ENCODE results near the gene CHRND.

CHRND gene

GRCh38 chr2:232488097-232488711 lies 37.8 kb upstream of the CHRND start:
- no peak for DNase-seq (ENCODE audit: low spot score)

GRCh38 chr2:232488721-232489300 lies 37.1 kb upstream of the CHRND start:
- no peak for DNase-seq (ENCODE audit: low spot score)

GRCh38 chr2:232489516-232490220 lies 36.3 kb upstream of the CHRND start:
- DNase-seq (ENCODE audit: low spot score), result no peak

GRCh38 chr2:232490221-232491138 lies 35.5 kb upstream of the CHRND start:
- no peak for DNase-seq (ENCODE audit: low spot score)

GRCh38 chr2:232491139-232491780 lies 34.7 kb upstream of the CHRND start:
- DNase-seq (ENCODE audit: low spot score), result no peak

- DNase-seq (ENCODE audit: low spot score), result no peak
These were observed 33.6 kb upstream of the CHRND start for GRCh38 chr2:232492236-232492848.

GRCh38 chr2:232492963-232493700 lies 32.8 kb upstream of the CHRND start:
- no peak for DNase-seq (ENCODE audit: low spot score)

GRCh38 chr2:232493701-232494474 lies 32.1 kb upstream of the CHRND start:
- DNase-seq (ENCODE audit: low spot score), result no peak

GRCh38 chr2:232494542-232494941 lies 31.4 kb upstream of the CHRND start:
- no peak for DNase-seq (ENCODE audit: low spot score)

- DNase-seq (ENCODE audit: low spot score), result no peak
These were observed 30.7 kb upstream of the CHRND start for GRCh38 chr2:232495292-232495691.

GRCh38 chr2:232496501-232497270 lies 29.3 kb upstream of the CHRND start:
- DNase-seq (ENCODE audit: low spot score), result no peak

- no peak for DNase-seq (ENCODE audit: low spot score)
These were observed 28.6 kb upstream of the CHRND start for GRCh38 chr2:232497348-232497747.

GRCh38 chr2:232498452-232498851 lies 27.5 kb upstream of the CHRND start:
- no peak for DNase-seq (ENCODE audit: low spot score)

- no peak for DNase-seq (ENCODE audit: low spot score)
These were observed 24.6 kb upstream of the CHRND start for GRCh38 chr2:232501331-232501771.

- DNase-seq (ENCODE audit: low spot score), result no peak
These were observed 24.1 kb upstream of the CHRND start for GRCh38 chr2:232501794-232502390.

- no peak for DNase-seq (ENCODE audit: low spot score)
These were observed 23.4 kb upstream of the CHRND start for GRCh38 chr2:232502511-232502910.

GRCh38 chr2:232502911-232503808 lies 22.8 kb upstream of the CHRND start:
- DNase-seq (ENCODE audit: low spot score), result peak; percentile 41
